Activated CD4-positive, alpha-beta memory T cell treated with anti-CD3 and anti-CD28 coated beads, Interleukin-2, amount 10 ng/mL, durations not matched to agents 7 days and 5 days (primary cell): Measurements from ENCODE around the gene DUS1L. TPM values are rescaled to one million over a fixed set of nuclear protein-coding genes. Genes with fewer than 3 reads are reported as not detected.

ENCODE experiments used
- CTCF ChIA-PET: fragments of 350-600 bp; sonication (Branson Sonifier 250); formaldehyde crosslinking; loops from one replicate; lab custom pipeline; 2021; ENCODE audit warnings: antibody characterized with exemption, inconsistent platforms; lab: Charles Lee
- POLR2A ChIA-PET: fragments of 350-600 bp; sonication (Branson Sonifier 250); formaldehyde crosslinking; loops from one replicate; lab custom pipeline; 2021; ENCODE audit warnings: antibody characterized with exemption; lab: Charles Lee
- DNase-seq: peaks from one replicate; pipeline ENCODE4 v3.0.0-alpha.2; 2020
- H3K27ac Mint-ChIP-seq: one replicate; pipeline ENCODE4 v1.8.0; 2021; ENCODE audit warnings: mild to moderate bottlenecking, mixed read lengths
- H3K27me3 Mint-ChIP-seq: one replicate; pipeline ENCODE4 v1.8.0; 2021; ENCODE audit warnings: mixed read lengths
- H3K36me3 Mint-ChIP-seq: one replicate; pipeline ENCODE4 v1.8.0; 2021; ENCODE audit warnings: low read depth, mixed read lengths
- H3K4me1 Mint-ChIP-seq: one replicate; pipeline ENCODE4 v1.8.0; 2021; ENCODE audit warnings: mixed read lengths
- H3K4me3 Mint-ChIP-seq: one replicate; pipeline ENCODE4 v1.8.0; 2021; ENCODE audit warnings: mild to moderate bottlenecking, mixed read lengths
- H3K9me3 Mint-ChIP-seq: one replicate; pipeline ENCODE4 v1.8.0; 2021; ENCODE audit warnings: mixed read lengths
- total RNA-seq, 2 experiments: library from RNA; stranded (reverse); gene quantifications; one replicate each; pipeline ENCODE4 v1.2.3, GENCODE V29; 2021

Gene DUS1L
- total RNA-seq, 2 experiments from 2014 or later = 98.8 to 99.3 TPM

- CTCF ChIA-PET = interaction anchor here (1.4 kb wide), 1 partner anchor 45 kb away, joined by 4 read pairs; the partner anchor contains the start of gene DCXR
These were observed 17.4 kb upstream of the DUS1L start for GRCh38 chr17:82083009-82083408.

DNA sequence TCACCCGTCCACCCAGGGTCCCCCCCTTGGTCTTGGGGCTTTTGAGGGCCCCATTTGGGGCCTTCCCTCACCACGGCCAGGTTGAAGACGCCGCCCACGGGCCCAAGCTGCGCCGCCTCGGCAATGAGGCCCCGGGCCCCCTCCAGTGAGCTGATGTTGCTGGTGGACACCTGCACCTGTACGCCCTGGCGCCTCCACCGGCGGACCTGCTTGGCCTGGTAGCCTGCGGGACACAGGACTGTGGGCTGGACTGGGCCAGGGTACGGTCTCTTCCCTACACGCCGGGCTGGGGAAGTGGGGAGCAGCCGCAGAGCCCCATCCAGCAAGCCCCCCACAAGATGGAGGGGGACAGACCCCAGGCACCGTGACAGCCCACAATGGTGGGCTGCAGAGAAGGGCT lies 16.9 kb upstream of the DUS1L start:
- Mint-ChIP-seq H3K36me3 (peaks cover 33% of the 10 kb centered on the region), H3K27me3 (no peaks in the 10 kb centered on the region), H3K4me3 (no peak overlapping the region), H3K27ac (no peak overlapping the region), H3K9me3 (no peaks in the 10 kb centered on the region), H3K4me1 (no peaks in the 10 kb centered on the region)
- CTCF ChIA-PET = interaction anchor here (1.4 kb wide), 1 partner anchor 45 kb away, joined by 4 read pairs; the partner anchor contains the start of gene DCXR
- no peak for DNase-seq
- POLR2A ChIA-PET = interaction anchor here (1.2 kb wide), 1 partner anchor 9 kb away, joined by 3 read pairs; no protein-coding TSS in a partner anchor

More at GRCh38 chr17:82083009-82083408, 17.4 kb upstream of the DUS1L start:
- Mint-ChIP-seq H3K9me3 (no peaks in the 10 kb centered on the region), H3K27me3 (no peaks in the 10 kb centered on the region), H3K36me3 (peaks cover 34% of the 10 kb centered on the region), H3K27ac (no peak overlapping the region), H3K4me1 (no peaks in the 10 kb centered on the region), H3K4me3 (no peak overlapping the region)
- DNase-seq = no peak
- POLR2A ChIA-PET = interaction anchor here (1.2 kb wide), 1 partner anchor 9 kb away, joined by 3 read pairs; no protein-coding TSS in a partner anchor

- H3K27me3 Mint-ChIP-seq = no peaks in the 10 kb centered on the region
- ChIA-PET POLR2A (interaction anchor here (1.5 kb wide), 1 partner anchor 16 kb away, joined by 4 read pairs; no protein-coding TSS in a partner anchor), CTCF (no interaction called here)
- H3K36me3 Mint-ChIP-seq = peaks cover 33% of the 10 kb centered on the region
- H3K27ac Mint-ChIP-seq = no peak overlapping the region
- no peaks in the 10 kb centered on the region for H3K4me1 Mint-ChIP-seq
- H3K4me3 Mint-ChIP-seq = no peak overlapping the region
- DNase-seq = no peak
- H3K9me3 Mint-ChIP-seq = no peaks in the 10 kb centered on the region
These were observed 16.4 kb upstream of the DUS1L start for GRCh38 chr17:82081966-82082365.

- Mint-ChIP-seq H3K36me3 (peaks cover 33% of the 10 kb centered on the region), H3K27me3 (no peaks in the 10 kb centered on the region), H3K27ac (no peak overlapping the region), H3K4me1 (no peaks in the 10 kb centered on the region), H3K9me3 (no peaks in the 10 kb centered on the region), H3K4me3 (no peak overlapping the region)
- POLR2A ChIA-PET = interaction anchor here (1.5 kb wide), 1 partner anchor 15 kb away, joined by 4 read pairs; no protein-coding TSS in a partner anchor
- DNase-seq = no peak
- CTCF ChIA-PET = no interaction called here
These were observed 15.9 kb upstream of the DUS1L start for GRCh38 chr17:82081546-82081945.

DNA sequence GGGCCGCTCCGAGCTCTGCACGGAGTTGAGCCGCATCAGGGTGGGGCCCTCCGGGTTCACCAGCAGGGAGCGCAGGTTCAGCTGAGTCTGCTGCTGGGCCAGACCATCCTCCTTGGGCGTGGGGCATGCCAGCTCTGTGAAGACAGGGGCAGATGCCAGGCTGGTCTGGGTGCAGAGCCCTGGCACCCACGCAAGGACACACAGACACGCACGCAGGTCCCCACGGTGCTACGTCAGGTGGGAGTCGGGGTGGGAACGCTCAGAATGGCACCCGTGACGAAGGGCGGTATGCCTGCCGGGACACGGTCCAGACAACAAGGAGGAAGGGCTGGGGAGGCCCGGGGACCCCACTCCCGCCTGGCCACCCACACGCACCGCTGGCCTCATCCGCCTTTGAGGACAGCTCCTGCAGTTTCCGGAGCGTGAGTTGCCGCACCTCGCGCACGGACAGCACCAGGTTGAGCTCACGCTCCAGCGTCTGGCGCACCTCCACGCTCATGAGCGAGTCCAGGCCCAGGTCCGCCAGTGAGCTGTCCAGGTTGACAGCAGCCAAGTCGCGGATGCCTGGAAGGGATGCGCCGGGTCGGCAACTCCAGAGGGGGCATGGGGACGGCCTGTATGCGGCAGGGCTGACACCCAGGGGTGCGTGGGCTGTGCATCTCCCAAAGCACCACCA lies 15.3 kb upstream of the DUS1L start:
- Mint-ChIP-seq H3K27ac (no peak overlapping the region), H3K27me3 (no peaks in the 10 kb centered on the region), H3K36me3 (peaks cover 33% of the 10 kb centered on the region), H3K4me1 (no peaks in the 10 kb centered on the region), H3K9me3 (no peaks in the 10 kb centered on the region), H3K4me3 (no peak overlapping the region)
- ChIA-PET CTCF (no interaction called here), POLR2A (interaction anchor here (1.5 kb wide), 1 partner anchor 15 kb away, joined by 4 read pairs; no protein-coding TSS in a partner anchor)
- no peak for DNase-seq

DNA sequence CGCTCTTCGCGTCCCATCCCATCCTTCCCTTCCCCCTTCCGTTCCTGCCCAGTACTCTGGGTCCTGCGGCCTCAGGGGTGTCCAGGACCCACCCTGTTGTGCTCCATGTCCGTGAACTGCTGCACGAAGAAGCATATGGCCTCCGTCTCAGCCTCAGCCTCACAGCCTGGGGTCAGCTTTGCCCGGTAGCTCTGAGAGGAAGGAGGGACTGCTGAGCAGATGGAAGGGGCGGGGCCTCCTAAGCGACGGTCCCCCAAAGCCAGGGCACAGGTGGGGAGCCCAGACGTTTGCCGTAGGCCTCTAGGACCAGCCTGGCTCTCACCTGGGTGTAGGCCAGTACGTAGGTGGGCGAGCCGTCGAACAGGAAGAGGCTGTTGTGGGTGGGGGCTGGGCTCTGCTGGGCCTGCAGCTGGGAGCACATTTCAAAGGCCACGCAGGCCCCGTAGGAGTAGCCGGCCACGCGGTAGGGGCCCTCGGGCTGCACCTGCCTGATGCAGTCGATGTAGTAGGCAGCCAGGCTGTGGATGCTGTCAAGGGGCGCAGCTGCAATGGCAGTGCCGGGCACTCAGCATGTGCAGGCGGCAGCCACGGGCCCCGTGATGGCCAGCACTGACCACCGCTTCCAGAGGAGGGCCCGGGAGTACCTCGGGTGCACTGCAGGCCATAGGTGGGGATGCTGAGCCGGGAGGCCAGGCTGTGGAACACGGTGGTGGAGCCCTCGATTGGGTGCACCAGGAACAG lies 14.6 kb upstream of the DUS1L start:
- Mint-ChIP-seq H3K4me1 (no peaks in the 10 kb centered on the region), H3K27ac (no peak overlapping the region), H3K9me3 (no peaks in the 10 kb centered on the region), H3K27me3 (no peaks in the 10 kb centered on the region), H3K4me3 (no peak overlapping the region), H3K36me3 (peaks cover 33% of the 10 kb centered on the region)
- ChIA-PET CTCF (no interaction called here), POLR2A (interaction anchor here (1.5 kb wide), 1 partner anchor 14 kb away, joined by 4 read pairs; no protein-coding TSS in a partner anchor)
- DNase-seq = no peak

DNA sequence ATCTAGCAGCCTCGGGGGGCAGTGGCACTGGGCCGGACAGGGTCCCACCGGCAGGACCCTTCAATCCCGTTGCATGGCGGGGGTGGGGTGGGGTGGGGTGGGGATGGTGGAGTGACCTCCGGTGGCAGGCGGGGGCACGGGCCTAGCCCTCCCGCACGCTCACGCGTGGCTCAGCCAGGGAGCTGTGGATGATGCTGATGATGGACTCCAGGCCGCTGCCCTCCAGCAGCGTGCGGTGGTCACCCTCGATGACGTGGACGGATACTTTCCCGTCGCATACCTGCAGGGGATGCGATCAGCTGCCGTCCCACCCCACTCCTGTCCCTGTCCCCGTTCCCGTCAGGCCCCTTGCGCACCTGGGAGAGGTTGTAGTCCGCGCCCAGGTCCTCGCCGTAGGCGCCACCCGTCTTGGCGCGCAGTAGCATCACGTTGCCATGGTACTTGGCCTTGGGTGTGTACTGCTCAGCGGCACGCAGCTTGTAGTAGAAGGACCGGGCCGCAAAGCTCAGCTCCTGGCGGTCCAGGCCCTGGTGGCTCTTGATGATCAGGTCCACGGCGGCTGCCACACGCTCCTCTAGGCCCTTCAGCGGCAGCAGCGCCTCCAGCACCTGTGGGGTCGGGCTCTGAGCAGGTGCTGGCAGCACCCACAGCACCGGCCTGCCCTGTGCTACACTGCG lies 13.5 kb upstream of the DUS1L start:
- POLR2A ChIA-PET = no interaction called here
- no peaks in the 10 kb centered on the region for H3K4me1 Mint-ChIP-seq

DNA sequence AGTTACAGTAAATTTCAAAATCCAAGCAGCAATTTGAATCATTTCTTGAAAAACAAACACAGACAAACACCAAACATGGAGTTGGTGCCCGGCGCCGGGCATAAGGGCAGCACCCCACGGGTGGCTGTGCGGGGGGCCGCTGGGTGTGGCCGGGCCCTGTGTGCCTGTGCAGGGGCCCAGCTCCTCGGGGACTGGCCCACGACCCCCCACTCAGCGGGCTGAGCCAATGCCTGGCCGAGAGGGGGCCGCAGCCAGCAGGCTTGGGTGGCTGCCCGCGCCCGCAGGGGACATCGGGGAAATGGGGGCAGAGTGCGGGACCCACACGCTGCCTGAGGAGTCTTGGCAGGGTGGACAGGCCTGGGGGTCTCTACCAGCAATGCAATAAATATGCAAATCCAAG lies 12.8 kb upstream of the DUS1L start:
- H3K4me3 Mint-ChIP-seq = no peak overlapping the region
- no peak for DNase-seq
- H3K27me3 Mint-ChIP-seq = peaks cover 2% of the 10 kb centered on the region
- H3K9me3 Mint-ChIP-seq = no peaks in the 10 kb centered on the region
- H3K27ac Mint-ChIP-seq = no peak overlapping the region
- H3K4me1 Mint-ChIP-seq = no peaks in the 10 kb centered on the region
- ChIA-PET POLR2A (interaction anchor here (1.3 to 3.0 kb wide), 2 partner anchors 9 to 12 kb away, joined by 3 to 14 read pairs; no protein-coding TSS in a partner anchor), CTCF (no interaction called here)
- H3K36me3 Mint-ChIP-seq = peaks cover 27% of the 10 kb centered on the region

More for the DNA sequence above, 13.5 kb upstream of the DUS1L start:
- no peak overlapping the region for H3K27ac Mint-ChIP-seq
- CTCF ChIA-PET = no interaction called here
- H3K36me3 Mint-ChIP-seq = peaks cover 29% of the 10 kb centered on the region
- DNase-seq = no peak
- H3K4me3 Mint-ChIP-seq = no peak overlapping the region
- H3K9me3 Mint-ChIP-seq = no peaks in the 10 kb centered on the region
- H3K27me3 Mint-ChIP-seq = no peaks in the 10 kb centered on the region

- Mint-ChIP-seq H3K4me1 (no peaks in the 10 kb centered on the region), H3K27ac (no peak overlapping the region), H3K9me3 (no peaks in the 10 kb centered on the region), H3K36me3 (peaks cover 22% of the 10 kb centered on the region), H3K4me3 (no peak overlapping the region), H3K27me3 (peaks cover 2% of the 10 kb centered on the region)
- no peak for DNase-seq
- ChIA-PET POLR2A (interaction anchor here (0.7 to 3.0 kb wide), 3 partner anchors 8 to 40 kb away, joined by 3 to 14 read pairs (median 3); partner anchors contain the start of gene DCXR), CTCF (no interaction called here)
These were observed 12.2 kb upstream of the DUS1L start for GRCh38 chr17:82077617-82078358.

DNA sequence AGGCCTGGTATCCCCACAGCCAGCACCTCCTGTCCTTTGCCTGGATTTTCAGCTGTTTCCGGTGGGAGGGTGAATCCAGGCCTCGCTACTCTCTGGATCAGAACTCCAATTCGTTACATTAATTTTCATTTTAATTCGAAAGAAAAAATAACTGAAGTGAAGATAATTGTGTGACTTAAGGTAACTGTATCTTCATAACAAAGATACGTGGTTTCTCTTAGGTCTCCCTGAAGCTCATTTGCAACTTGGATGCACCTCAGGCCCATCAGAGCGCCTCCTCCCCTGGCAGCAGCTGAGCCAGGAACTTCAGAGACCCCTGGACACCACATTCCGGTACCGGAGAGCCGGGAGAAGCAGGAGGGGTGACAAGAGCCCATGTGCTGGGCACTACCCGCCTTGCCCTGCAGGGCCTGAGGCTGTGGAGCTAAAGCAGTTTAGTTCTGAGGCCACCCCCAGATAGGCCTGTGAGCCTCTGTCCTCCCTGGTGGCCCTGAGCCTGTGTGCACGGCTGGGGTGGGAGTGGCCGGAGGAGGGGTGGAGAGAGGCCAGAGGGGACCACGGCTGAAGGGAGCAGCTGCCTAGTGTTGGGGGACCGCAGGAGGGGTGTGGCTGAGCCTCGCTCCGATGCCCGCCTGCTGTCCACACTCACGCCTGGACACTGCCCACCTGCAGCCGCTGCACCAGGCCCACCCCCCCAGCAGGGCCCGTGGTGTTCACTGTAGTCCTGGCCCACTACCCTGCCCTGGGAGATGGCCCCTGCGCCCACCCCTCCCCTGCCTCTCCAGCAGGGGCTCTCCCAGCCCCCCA lies 11.4 kb upstream of the DUS1L start:
- Mint-ChIP-seq H3K4me3 (no peak overlapping the region), H3K27me3 (peaks cover 2% of the 10 kb centered on the region), H3K9me3 (no peaks in the 10 kb centered on the region), H3K27ac (no peak overlapping the region), H3K36me3 (peaks cover 16% of the 10 kb centered on the region), H3K4me1 (no peaks in the 10 kb centered on the region)
- CTCF ChIA-PET = interaction anchor here (1.3 kb wide), 1 partner anchor 39 kb away, joined by 3 read pairs; the partner anchor contains the start of gene DCXR
- DNase-seq = no peak
- POLR2A ChIA-PET = interaction anchor here (0.7 to 3.0 kb wide), 6 partner anchors 8 to 39 kb away, joined by 3 to 14 read pairs (median 4); partner anchors contain the start of gene DCXR

GRCh38 chr17:82076018-82076784 lies 10.6 kb upstream of the DUS1L start:
- CTCF ChIA-PET = interaction anchor here (0.6 to 1.3 kb wide), 2 partner anchors 39 to 545 kb away, joined by 3 to 4 read pairs; partner anchors contain the start of gene DCXR
- Mint-ChIP-seq H3K4me3 (no peak overlapping the region), H3K27me3 (peaks cover 2% of the 10 kb centered on the region), H3K27ac (no peak overlapping the region), H3K4me1 (no peaks in the 10 kb centered on the region), H3K36me3 (peaks cover 12% of the 10 kb centered on the region), H3K9me3 (no peaks in the 10 kb centered on the region)
- POLR2A ChIA-PET = interaction anchor here (1.3 to 3.0 kb wide), 4 partner anchors 10 to 20 kb away, joined by 3 to 14 read pairs (median 4); no protein-coding TSS in a partner anchor
- DNase-seq = no peak
